ENCODE measurements around the gene TIPIN. TPM values are rescaled to one million over a fixed set of nuclear protein-coding genes. Genes with fewer than 3 reads are reported as not detected.
A peak's percentile ranks its signal among the peaks of the same experiment; 100 is the strongest.
"Not testable (repeated sequence)": the region's sequence is repeated elsewhere in the genome, so short reads cannot be mapped to it uniquely, and the experiment has no call there.

TIPIN gene
- total and polyA plus RNA-seq, 9 donors, result 4.5 to 12.6 (median 8.0) TPM

DNA sequence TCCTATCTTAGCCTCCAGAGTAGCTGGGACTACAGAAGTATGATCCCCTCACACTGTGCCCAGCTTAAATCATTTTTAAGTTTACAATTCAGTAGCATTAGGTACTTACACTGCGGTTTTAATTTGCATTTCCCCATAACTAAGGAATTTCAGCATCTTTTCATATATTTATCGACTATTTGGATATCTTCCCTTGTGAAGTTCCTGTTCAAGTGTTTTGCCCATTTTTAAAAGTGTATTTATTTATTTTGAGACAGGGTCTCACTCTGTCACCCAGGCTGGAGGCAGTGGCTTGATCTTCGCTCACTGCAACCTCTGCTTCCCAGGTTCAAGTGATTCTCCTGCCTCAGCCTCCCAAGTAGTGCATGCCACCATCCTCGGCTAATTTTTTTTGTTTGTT is 17.7 kb upstream of the TIPIN start:
- H3K27ac ChIP-seq, result no peak overlapping the region
- TF ChIP-seq, protein P1, sequence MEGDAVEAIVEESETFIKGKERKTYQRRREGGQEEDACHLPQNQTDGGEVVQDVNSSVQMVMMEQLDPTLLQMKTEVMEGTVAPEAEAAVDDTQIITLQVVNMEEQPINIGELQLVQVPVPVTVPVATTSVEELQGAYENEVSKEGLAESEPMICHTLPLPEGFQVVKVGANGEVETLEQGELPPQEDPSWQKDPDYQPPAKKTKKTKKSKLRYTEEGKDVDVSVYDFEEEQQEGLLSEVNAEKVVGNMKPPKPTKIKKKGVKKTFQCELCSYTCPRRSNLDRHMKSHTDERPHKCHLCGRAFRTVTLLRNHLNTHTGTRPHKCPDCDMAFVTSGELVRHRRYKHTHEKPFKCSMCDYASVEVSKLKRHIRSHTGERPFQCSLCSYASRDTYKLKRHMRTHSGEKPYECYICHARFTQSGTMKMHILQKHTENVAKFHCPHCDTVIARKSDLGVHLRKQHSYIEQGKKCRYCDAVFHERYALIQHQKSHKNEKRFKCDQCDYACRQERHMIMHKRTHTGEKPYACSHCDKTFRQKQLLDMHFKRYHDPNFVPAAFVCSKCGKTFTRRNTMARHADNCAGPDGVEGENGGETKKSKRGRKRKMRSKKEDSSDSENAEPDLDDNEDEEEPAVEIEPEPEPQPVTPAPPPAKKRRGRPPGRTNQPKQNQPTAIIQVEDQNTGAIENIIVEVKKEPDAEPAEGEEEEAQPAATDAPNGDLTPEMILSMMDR (IDR thresholded peaks at IDR 0.05), result no peak
- TF ChIP-seq EP300 (IDR thresholded peaks at IDR 0.05), result no peak
- TF ChIP-seq POLR2A (IDR thresholded peaks at IDR 0.05), result no peak
- no peaks in the 10 kb centered on the region for H3K27me3 ChIP-seq
- H3K36me3 ChIP-seq, result no peaks in the 10 kb centered on the region
- WGBS, 3 donors, result 86 to 94% (median 92%) methylated on average over 4 of the region's 4 CpGs
- H3K9me3 ChIP-seq, result no peaks in the 10 kb centered on the region
- intact Hi-C loops (cut with DNase I), result no loop called here
- DNase-seq, result no peak
- no peaks in the 10 kb centered on the region for H3K4me1 ChIP-seq (ENCODE audit: insufficient read depth)
- no peak overlapping the region for H3K4me3 ChIP-seq

DNA sequence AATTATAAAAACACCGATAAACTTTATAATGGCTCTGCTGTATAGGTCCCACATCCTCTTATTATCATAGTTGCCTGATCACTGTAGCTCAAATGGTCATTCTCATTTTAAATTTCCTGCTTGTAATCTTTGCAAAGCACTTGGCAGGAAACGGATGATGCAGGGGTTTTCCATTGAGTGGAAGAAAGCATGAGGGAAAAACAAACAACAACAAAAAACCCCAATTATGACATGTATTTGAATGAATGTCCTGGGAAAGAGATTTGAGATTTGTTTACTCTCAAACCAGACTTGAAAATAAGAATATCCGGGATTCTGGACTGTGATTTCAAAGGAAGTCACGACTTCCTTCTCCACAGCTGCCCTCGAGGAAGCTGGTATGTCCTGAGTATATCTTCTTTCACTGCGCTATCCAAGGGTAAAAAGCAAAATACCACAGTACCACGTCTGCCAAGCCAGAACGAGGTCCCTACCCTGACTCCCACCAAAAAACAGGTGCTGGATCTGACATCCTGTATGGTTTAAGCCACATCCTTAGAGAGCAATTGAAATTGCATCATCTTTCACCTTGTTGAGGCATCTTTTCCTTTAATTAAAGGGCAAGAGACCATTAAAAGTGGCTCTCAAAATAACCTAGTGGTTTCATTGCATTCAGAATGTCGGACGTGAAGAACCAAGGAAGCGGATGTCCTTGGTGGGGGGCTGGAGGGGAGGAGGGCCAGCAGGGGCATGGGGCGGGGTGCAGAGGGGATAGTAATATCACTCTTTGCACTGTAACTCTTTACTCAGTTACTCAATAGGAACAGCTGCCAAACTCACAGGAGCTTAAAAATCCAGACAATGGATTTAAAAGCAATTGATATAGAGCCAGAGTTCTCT is 13.5 kb upstream of the TIPIN start:
- Histone ChIP-seq H3K4me3 (peak overlapping the region; percentile 3), H3K36me3 (no peaks in the 10 kb centered on the region), H3K27ac (no peak overlapping the region), H3K9me3 (no peaks in the 10 kb centered on the region), H3K27me3 (no peaks in the 10 kb centered on the region), H3K4me1 (ENCODE audit: insufficient read depth) (no peaks in the 10 kb centered on the region)
- intact Hi-C loops (cut with DNase I), result no loop called here
- WGBS, 3 donors, result 7 to 16% (median 8%) methylated on average over 12 of the region's 12 CpGs
- TF ChIP-seq POLR2A (IDR thresholded peaks at IDR 0.05) (no peak), EP300 (IDR thresholded peaks at IDR 0.05) (no peak)
- TF ChIP-seq, protein P1 (IDR thresholded peaks at IDR 0.05), result no peak
- DNase-seq, result no peak

DNA sequence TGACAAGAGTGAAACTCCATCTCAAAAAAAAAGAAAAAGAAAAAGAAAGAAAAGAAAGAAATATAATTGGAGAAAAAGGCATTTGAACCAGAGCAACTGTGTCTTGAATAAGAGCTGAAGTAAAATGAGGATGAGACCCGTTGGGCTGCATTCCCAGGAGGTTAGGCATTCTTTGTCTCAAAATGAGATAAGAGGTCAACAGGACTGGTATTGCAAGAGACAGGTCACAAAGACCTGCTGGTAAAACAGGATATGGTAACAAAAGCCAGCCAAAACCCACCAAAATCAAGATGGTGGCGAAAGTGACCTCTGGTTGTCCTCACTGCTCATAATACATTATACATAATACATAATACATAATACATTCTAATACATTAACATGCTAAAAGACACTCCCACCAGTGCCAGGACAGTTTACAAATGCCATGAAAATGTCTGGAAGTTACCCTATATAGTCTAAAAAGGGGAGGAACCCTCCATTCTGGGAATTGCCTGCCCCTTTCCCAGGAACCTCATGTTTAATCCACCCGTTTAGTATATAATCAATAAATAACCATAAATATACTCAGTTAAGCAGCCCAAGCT is 8.6 kb upstream of the TIPIN start:
- Histone ChIP-seq H3K4me1 (ENCODE audit: insufficient read depth) (no peaks in the 10 kb centered on the region), H3K27ac (no peak overlapping the region), H3K36me3 (no peaks in the 10 kb centered on the region), H3K9me3 (no peaks in the 10 kb centered on the region), H3K4me3 (no peak overlapping the region), H3K27me3 (no peaks in the 10 kb centered on the region)
- TF ChIP-seq EP300 (IDR thresholded peaks at IDR 0.05), result no peak
- TF ChIP-seq POLR2A (IDR thresholded peaks at IDR 0.05), result no peak
- TF ChIP-seq, protein P1 (IDR thresholded peaks at IDR 0.05), result no peak
- intact Hi-C loops (cut with DNase I), result no loop called here
- 81 to 85% (median 84%) methylated on average over 3 of the region's 3 CpGs for WGBS, 3 donors
- no peak for DNase-seq

DNA sequence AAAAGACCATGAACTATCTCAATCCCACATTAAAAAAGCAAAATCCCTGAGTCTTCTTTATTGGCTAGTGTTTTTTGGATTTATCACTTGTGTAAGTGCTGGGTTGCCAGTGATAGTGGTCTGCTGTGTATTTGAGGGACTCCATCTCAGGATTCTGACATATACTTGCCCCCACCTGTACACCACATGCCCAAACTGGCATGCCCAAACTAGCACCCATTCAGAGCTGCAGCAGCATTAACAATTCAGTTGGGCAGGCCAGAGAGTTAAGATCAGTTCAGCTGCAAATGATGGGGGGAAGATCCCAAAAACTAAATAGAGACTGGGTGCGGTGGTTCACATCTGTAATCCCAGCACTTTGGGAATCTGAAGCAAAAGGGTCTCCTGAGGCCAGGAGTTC is 6.3 kb upstream of the TIPIN start:
- Histone ChIP-seq H3K27me3 (no peaks in the 10 kb centered on the region), H3K4me1 (ENCODE audit: insufficient read depth) (no peaks in the 10 kb centered on the region), H3K4me3 (no peak overlapping the region), H3K36me3 (no peaks in the 10 kb centered on the region), H3K9me3 (no peaks in the 10 kb centered on the region), H3K27ac (no peak overlapping the region)
- intact Hi-C loops (cut with DNase I), result no loop called here
- TF ChIP-seq, protein P1 (IDR thresholded peaks at IDR 0.05), result no peak
- TF ChIP-seq EP300 (IDR thresholded peaks at IDR 0.05), result no peak
- TF ChIP-seq POLR2A (IDR thresholded peaks at IDR 0.05), result no peak
- 94 to 100% (median 100%) methylated on average over 1 of the region's 1 CpG for WGBS, 3 donors
- no peak for DNase-seq

DNA sequence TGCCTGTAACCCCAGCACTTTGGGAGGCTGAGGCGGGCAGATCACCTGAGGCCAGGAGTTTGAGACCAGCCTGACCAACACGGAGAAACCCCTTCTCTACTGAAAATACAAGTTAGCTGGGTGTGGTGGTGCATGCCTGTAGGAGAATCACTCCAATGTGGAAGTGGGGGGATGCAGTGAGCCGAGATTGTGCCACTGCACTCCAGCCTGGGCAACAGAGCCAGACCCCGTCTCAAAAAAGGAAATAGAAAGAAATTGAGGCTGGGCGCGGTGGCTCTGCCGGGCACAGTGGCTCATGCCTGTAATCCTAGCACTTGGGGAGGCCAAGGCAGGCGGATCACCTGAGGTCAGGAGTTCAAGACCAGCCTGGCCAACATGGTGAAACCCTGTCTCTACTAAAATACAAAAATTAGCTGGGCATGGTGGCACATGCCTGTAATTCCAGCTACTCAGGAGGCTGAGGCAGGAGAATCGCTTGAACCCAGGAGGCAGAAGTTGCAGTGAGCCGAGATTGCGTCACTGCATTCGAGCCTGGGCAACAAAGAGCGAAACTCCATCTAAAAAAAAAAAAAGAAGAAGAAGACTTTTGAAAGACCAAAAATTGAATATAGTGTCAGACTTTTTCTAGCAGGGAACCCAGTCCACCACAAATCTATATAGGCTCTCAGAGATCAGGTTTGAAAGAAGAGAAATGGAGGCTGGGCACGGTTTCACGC is 5.4 kb upstream of the TIPIN start:
- H3K27me3 ChIP-seq; H3K36me3 ChIP-seq; DNase-seq; H3K9me3 ChIP-seq; H3K27ac ChIP-seq; intact Hi-C loops (cut with DNase I); H3K4me1 ChIP-seq (ENCODE audit: insufficient read depth); H3K4me3 ChIP-seq: not testable (repeated sequence)
- 85 to 88% (median 86%) methylated on average over 15 of the region's 15 CpGs for WGBS, 3 donors
